Measurements from ENCODE around the gene GBX1.

The GBX1 gene

GRCh38 chr7:151167197-151167961 lies at the start of gene GBX1:
Gene GBX1, minus strand, starts transcription at chr7:151167694. Its CDS starts 146 bp downstream, at chr7:151167548.
- no peak for DNase-seq (ENCODE audit: low read depth, low spot score)

GRCh38 chr7:151215396-151215795 lies 47.9 kb upstream of the GBX1 start:
- no peak for DNase-seq (ENCODE audit: low read depth, low spot score)

- no peak for DNase-seq (ENCODE audit: low read depth, low spot score)
Observed at GRCh38 chr7:151213826-151214225, 46.3 kb upstream of the GBX1 start.

- no peak for DNase-seq (ENCODE audit: low read depth, low spot score)
Observed at GRCh38 chr7:151212626-151213025, 45.1 kb upstream of the GBX1 start.

GRCh38 chr7:151211155-151211772 lies 43.8 kb upstream of the GBX1 start:
- no peak for DNase-seq (ENCODE audit: low read depth, low spot score)

- DNase-seq (ENCODE audit: low read depth, low spot score), result peak; percentile 12
Observed at GRCh38 chr7:151210087-151210854, 42.8 kb upstream of the GBX1 start, which contains the start of gene H2BK1. Gene H2BK1, minus strand, starts transcription at chr7:151210488. Its CDS starts 170 bp downstream, at chr7:151210318.

- no peak for DNase-seq (ENCODE audit: low read depth, low spot score)
Observed at GRCh38 chr7:151209588-151209987, 42.1 kb upstream of the GBX1 start.

- no peak for DNase-seq (ENCODE audit: low read depth, low spot score)
Observed at GRCh38 chr7:151208253-151208862, 40.9 kb upstream of the GBX1 start.

- DNase-seq (ENCODE audit: low read depth, low spot score), result no peak
Observed at GRCh38 chr7:151207804-151208203, 40.3 kb upstream of the GBX1 start.

GRCh38 chr7:151207315-151207714 lies 39.8 kb upstream of the GBX1 start:
- no peak for DNase-seq (ENCODE audit: low read depth, low spot score)

GRCh38 chr7:151206914-151207313 lies 39.4 kb upstream of the GBX1 start:
- no peak for DNase-seq (ENCODE audit: low read depth, low spot score)

GRCh38 chr7:151205730-151206129 lies 38.2 kb upstream of the GBX1 start:
- DNase-seq (ENCODE audit: low read depth, low spot score), result no peak

GRCh38 chr7:151204383-151205032 lies 37.0 kb upstream of the GBX1 start:
- DNase-seq (ENCODE audit: low read depth, low spot score), result no peak

- DNase-seq (ENCODE audit: low read depth, low spot score), result no peak
Observed at GRCh38 chr7:151202836-151203235, 35.3 kb upstream of the GBX1 start.

- DNase-seq (ENCODE audit: low read depth, low spot score), result no peak
Observed at GRCh38 chr7:151201751-151202150, 34.3 kb upstream of the GBX1 start.

GRCh38 chr7:151201344-151201743 lies 33.9 kb upstream of the GBX1 start:
- DNase-seq (ENCODE audit: low read depth, low spot score), result no peak

- DNase-seq (ENCODE audit: low read depth, low spot score), result no peak
Observed at GRCh38 chr7:151198945-151199848, 31.7 kb upstream of the GBX1 start.

- no peak for DNase-seq (ENCODE audit: low read depth, low spot score)
Observed at GRCh38 chr7:151197932-151198331, 30.4 kb upstream of the GBX1 start.

- no peak for DNase-seq (ENCODE audit: low read depth, low spot score)
Observed at GRCh38 chr7:151195616-151196450, 28.3 kb upstream of the GBX1 start.

All from iPS DF 19.7 (cell line).